Stimulated activated CD8-positive, alpha-beta memory T cell treated with anti-CD3 and anti-CD28 coated beads, Interleukin-4, amount 100 ng/mL, for 1 hour (primary cell): ENCODE results near the gene PRELID1.

Experiments used
- DNase-seq, 2 donors: peaks; one replicate each; pipeline ENCODE4 v3.0.0-alpha.2; 2020; ENCODE audit warnings: low read depth in 2 of 2, low spot score in 1 of 2

The PRELID1 gene

GRCh38 chr5:177355868-177356168 is 52.2 kb downstream of the PRELID1 start:
- no peak for DNase-seq
